Measurements from ENCODE around the gene IKZF2. TPM values are rescaled to one million over a fixed set of nuclear protein-coding genes. Genes with fewer than 3 reads are reported as not detected.

IKZF2 gene
- total RNA-seq, 1 donor from 2014 or later: 29.7 TPM

DNA sequence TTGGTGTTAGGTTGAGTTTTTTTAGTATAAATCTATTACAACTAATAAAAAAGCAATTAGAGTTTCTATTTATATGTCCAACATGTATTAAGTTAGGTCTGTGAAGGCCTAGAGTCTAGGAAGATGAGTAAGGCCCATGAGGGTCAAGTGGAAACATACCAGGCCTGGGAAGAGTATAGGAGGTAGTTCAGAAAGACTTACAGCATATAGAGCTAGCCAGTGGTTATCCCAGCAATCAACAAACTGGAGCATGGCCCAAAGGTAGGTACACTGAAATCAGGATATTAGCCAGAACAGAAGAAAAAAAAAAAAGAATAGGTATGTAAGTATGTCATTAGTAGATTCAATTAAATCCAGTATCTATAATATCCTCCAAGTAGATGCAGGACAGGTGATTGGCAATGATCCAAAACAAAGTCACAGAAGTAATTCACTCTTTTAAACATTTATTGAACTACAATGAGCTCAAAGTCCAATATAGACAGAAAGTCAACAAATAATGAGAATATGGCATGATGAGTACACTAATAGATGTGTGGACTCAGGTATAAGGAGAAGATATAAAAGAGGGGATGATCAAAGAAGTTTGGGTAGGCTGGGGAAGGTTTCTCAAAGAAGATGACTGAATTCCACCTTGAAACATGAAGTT, 70.3 kb downstream of the IKZF2 start:
- Mint-ChIP-seq H3K9me3 (no peaks in the 10 kb centered on the region), H3K36me3 (peaks cover 16% of the 10 kb centered on the region), H3K27me3 (ENCODE audit: insufficient read depth, low read depth) (peaks cover 2% of the 10 kb centered on the region), H3K4me3 (no peak overlapping the region), H3K4me1 (peaks cover 5% of the 10 kb centered on the region), H3K27ac (no peak overlapping the region)
- H3K27ac ChIP-seq: no peak overlapping the region
- no peaks in the 10 kb centered on the region for H4K20me1 ChIP-seq (ENCODE audit: low read depth)
- no peak overlapping the region for H2AFZ ChIP-seq (replicated peaks)
- no peak overlapping the region for H3K4me2 ChIP-seq
- no peak for DNase-seq (ENCODE audit: low spot score)
- H3K9ac ChIP-seq: no peak overlapping the region
- H3K4me3 ChIP-seq: no peak overlapping the region
- H3K79me2 ChIP-seq (ENCODE audit: low read depth): no peaks in the 10 kb centered on the region
- no peaks in the 10 kb centered on the region for H3K9me3 ChIP-seq (ENCODE audit: low read depth)
- no peaks in the 10 kb centered on the region for H3K27me3 ChIP-seq
- no peak for TF ChIP-seq EZH2 (IDR thresholded peaks at IDR 0.05)
- peaks cover 3% of the 10 kb centered on the region for H3K4me1 ChIP-seq
- no peaks in the 10 kb centered on the region for H3K36me3 ChIP-seq
- no peaks in the 10 kb centered on the region for H3F3A ChIP-seq (ENCODE audit: low read depth)

DNA sequence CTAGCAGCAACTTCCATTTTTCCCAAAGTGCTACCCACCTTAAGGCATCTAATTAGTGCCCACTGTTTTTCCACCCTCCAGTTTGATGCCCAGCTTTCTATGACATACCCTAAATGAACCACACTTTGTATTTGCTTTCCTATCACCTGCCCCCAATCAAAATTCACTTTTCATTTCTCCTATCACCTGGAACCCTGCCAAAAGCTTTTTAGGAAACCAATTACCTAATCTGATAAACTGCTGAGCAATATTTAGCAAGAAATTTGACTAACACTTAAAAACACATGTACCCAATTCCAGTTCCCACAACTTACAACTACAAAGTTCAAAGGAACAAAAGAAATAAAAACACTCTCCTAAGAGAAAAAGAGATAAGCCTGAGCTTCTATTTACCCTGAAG, 71.7 kb downstream of the IKZF2 start:
- no peaks in the 10 kb centered on the region for H3K9me3 ChIP-seq (ENCODE audit: low read depth)
- peaks cover 2% of the 10 kb centered on the region for H3K27me3 Mint-ChIP-seq (ENCODE audit: insufficient read depth, low read depth)

DNA sequence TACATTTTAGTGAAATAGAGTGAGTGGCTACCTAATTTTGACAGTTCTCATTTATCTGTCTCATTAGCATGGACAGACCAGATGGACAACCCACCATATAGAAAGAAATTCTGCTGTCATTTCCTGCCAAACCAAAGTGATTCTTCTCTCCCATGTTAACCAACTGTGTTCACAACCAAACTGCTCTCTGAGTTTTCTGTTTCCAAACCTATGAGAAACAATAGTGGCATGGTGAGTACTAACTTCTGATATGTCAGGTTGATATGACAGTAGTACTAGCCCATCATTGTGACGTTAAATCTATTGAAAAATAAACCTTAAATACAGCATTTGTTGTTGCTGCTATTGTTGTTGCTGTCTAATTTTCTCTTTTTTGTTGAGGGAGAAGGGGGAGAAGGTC, 72.7 kb downstream of the IKZF2 start:
- H3K27me3 ChIP-seq: no peaks in the 10 kb centered on the region
- no peak overlapping the region for H2AFZ ChIP-seq (replicated peaks)
- Mint-ChIP-seq H3K27ac (no peak overlapping the region), H3K9me3 (no peaks in the 10 kb centered on the region), H3K4me3 (no peak overlapping the region), H3K4me1 (no peaks in the 10 kb centered on the region), H3K36me3 (peaks cover 9% of the 10 kb centered on the region), H3K27me3 (ENCODE audit: insufficient read depth, low read depth) (peaks cover 2% of the 10 kb centered on the region)
- no peak overlapping the region for H3K4me3 ChIP-seq
- no peaks in the 10 kb centered on the region for H3K4me1 ChIP-seq
- no peak overlapping the region for H3K4me2 ChIP-seq
- no peaks in the 10 kb centered on the region for H4K20me1 ChIP-seq (ENCODE audit: low read depth)
- no peaks in the 10 kb centered on the region for H3K36me3 ChIP-seq
- no peaks in the 10 kb centered on the region for H3K9me3 ChIP-seq (ENCODE audit: low read depth)
- TF ChIP-seq, protein P1, sequence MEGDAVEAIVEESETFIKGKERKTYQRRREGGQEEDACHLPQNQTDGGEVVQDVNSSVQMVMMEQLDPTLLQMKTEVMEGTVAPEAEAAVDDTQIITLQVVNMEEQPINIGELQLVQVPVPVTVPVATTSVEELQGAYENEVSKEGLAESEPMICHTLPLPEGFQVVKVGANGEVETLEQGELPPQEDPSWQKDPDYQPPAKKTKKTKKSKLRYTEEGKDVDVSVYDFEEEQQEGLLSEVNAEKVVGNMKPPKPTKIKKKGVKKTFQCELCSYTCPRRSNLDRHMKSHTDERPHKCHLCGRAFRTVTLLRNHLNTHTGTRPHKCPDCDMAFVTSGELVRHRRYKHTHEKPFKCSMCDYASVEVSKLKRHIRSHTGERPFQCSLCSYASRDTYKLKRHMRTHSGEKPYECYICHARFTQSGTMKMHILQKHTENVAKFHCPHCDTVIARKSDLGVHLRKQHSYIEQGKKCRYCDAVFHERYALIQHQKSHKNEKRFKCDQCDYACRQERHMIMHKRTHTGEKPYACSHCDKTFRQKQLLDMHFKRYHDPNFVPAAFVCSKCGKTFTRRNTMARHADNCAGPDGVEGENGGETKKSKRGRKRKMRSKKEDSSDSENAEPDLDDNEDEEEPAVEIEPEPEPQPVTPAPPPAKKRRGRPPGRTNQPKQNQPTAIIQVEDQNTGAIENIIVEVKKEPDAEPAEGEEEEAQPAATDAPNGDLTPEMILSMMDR (IDR thresholded peaks at IDR 0.05): no peak
- no peak for TF ChIP-seq EZH2phosphoT487 (IDR thresholded peaks at IDR 0.05)
- TF ChIP-seq EZH2 (IDR thresholded peaks at IDR 0.05): no peak
- no peak for DNase-seq (ENCODE audit: low spot score)
- H3K9ac ChIP-seq: no peak overlapping the region
- H3F3A ChIP-seq (ENCODE audit: low read depth): no peaks in the 10 kb centered on the region
- H3K27ac ChIP-seq: no peak overlapping the region
- H3K79me2 ChIP-seq (ENCODE audit: low read depth): no peaks in the 10 kb centered on the region

More for the DNA sequence above, 71.7 kb downstream of the IKZF2 start:
- no peak overlapping the region for H3K9ac ChIP-seq
- no peaks in the 10 kb centered on the region for H3F3A ChIP-seq (ENCODE audit: low read depth)
- no peaks in the 10 kb centered on the region for H3K4me1 ChIP-seq
- H3K36me3 Mint-ChIP-seq: peaks cover 14% of the 10 kb centered on the region
- H3K27ac ChIP-seq: no peak overlapping the region
- H3K9me3 Mint-ChIP-seq: no peaks in the 10 kb centered on the region
- H3K4me3 ChIP-seq: no peak overlapping the region
- no peak overlapping the region for H3K4me3 Mint-ChIP-seq
- H3K79me2 ChIP-seq (ENCODE audit: low read depth): no peaks in the 10 kb centered on the region
- no peak overlapping the region for H3K4me2 ChIP-seq
- no peaks in the 10 kb centered on the region for H3K36me3 ChIP-seq
- TF ChIP-seq EZH2phosphoT487 (IDR thresholded peaks at IDR 0.05): no peak
- TF ChIP-seq, protein P1 (IDR thresholded peaks at IDR 0.05): no peak
- H3K27ac Mint-ChIP-seq: no peak overlapping the region
- no peaks in the 10 kb centered on the region for H4K20me1 ChIP-seq (ENCODE audit: low read depth)
- no peaks in the 10 kb centered on the region for H3K4me1 Mint-ChIP-seq
- H2AFZ ChIP-seq (replicated peaks): no peak overlapping the region
- H3K27me3 ChIP-seq: no peaks in the 10 kb centered on the region
- DNase-seq (ENCODE audit: low spot score): no peak

DNA sequence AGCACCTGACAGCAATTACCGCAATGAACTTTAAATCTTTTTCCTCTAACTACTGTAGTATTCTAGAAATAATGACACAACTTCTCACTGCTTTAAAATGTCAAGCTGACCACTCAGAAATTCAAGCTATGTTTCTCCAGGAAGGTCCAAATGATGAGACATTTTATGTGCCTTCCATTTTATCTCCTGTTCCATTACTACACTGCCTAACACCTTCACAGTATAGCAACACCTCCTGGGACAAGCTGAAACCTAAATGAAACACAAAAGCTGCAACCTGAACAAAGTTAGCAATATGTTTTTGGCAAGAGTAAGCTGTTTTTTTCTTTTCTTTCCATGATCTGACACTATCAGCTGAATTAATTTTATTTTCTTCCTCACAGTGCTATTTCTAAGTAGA, 81.9 kb downstream of the IKZF2 start:
- Histone ChIP-seq H2AFZ (replicated peaks) (no peak overlapping the region), H3K27me3 (no peaks in the 10 kb centered on the region), H3K79me2 (ENCODE audit: low read depth) (no peaks in the 10 kb centered on the region), H3K4me3 (no peak overlapping the region), H3K4me2 (peak overlapping the region; percentile 33), H4K20me1 (ENCODE audit: low read depth) (peaks cover 12% of the 10 kb centered on the region), H3F3A (ENCODE audit: low read depth) (no peaks in the 10 kb centered on the region), H3K9me3 (ENCODE audit: low read depth) (no peaks in the 10 kb centered on the region), H3K4me1 (peaks cover 31% of the 10 kb centered on the region), H3K36me3 (no peaks in the 10 kb centered on the region), H3K27ac (no peak overlapping the region), H3K9ac (no peak overlapping the region)
- no peaks in the 10 kb centered on the region for H3K9me3 Mint-ChIP-seq
- TF ChIP-seq EZH2 (IDR thresholded peaks at IDR 0.05): no peak
- TF ChIP-seq, protein P1 (IDR thresholded peaks at IDR 0.05): no peak
- no peak for TF ChIP-seq EZH2phosphoT487 (IDR thresholded peaks at IDR 0.05)
- no peak overlapping the region for H3K4me3 Mint-ChIP-seq
- no peak overlapping the region for H3K27ac Mint-ChIP-seq
- H3K4me1 Mint-ChIP-seq: peaks cover 15% of the 10 kb centered on the region
- no peaks in the 10 kb centered on the region for H3K36me3 Mint-ChIP-seq
- DNase-seq (ENCODE audit: low spot score): no peak
- H3K27me3 Mint-ChIP-seq (ENCODE audit: insufficient read depth, low read depth): no peaks in the 10 kb centered on the region

All from neural progenitor cell (in vitro differentiated cells).